Kidney tubule cell (primary cell): Measurements from ENCODE around the gene NMT1.

Experiments
- DNase-seq: peaks from one replicate; pipeline ENCODE4 v3.0.0-alpha.2; 2018; ENCODE audit warnings: low spot score

Gene NMT1

GRCh38 chr17:45060797-45061605, at the start of gene NMT1:
NMT1 (plus strand) TSS chr17:45061317; CDS start chr17:45061330, 13 bp downstream.
- DNase-seq = peak; percentile 100

GRCh38 chr17:45011767-45012166, 49.4 kb upstream of the NMT1 start:
- no peak for DNase-seq

DNA sequence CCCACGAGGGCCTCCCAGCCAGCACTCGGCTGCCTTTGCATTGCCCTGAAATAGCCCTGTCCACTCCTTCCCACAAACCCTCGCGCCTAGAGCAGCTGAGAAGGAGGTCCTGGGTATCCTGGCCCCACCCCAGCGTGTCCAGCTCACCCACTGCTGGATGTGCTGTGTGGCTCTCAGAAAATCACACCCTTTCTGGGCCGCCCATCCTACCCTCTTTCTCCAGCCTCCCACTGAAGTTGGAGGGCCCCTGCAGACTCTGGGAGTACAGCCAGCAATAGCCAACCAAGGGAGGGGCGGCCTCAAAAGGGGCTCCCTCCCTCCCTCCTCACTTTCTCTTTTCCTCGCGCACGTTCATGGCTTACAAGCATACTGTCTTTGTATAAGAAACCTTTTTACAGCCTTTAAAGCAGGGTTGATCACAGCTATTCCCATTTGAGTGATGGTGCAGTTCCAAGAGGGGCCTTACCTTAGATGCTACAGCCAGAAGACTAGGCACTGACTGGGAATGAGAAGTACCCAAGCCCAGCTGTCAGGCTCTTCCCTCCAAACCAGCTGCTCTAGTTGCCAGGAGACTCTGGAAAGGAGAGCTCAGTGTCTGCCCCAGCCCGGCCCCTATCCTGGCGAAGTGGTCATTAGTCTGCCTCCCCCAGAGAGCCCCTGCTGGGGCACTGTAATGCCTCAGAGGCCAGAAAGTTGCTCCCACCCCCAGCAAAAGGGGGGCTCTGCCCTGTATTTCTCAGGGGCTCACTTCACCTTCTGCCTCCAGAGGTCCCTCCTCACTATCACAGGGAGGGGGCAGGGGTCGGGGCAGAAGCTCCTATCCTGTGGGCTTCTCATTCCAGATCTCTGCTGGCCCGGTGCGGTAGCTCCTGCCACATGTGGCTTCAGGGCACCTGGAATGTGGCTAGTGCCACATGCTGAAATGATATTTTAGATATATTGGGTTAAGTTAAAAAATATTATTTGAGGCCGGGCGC, 47.8 kb upstream of the NMT1 start:
- no peak for DNase-seq

GRCh38 chr17:45016237-45016636, 44.9 kb upstream of the NMT1 start:
- DNase-seq = no peak

DNA sequence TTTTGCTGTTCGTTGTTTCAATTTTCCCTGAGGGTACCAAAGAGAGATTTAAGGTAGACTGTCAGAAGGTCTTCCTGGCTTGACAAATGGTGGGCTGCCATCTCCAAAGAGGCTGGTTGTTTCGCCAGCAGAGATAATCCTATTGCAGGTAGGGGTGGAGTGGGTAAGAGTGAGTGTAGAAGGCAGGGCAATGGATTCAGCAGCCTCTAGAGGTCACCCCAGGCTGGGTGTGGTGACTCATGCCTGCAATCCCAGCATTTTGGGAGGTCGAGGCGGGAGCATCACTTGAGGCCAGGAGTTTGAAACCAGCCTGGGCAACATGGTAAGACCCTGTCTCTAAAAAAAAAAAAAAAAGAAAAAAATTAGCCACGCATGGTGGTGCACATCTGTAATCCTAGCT, 44.3 kb upstream of the NMT1 start:
- DNase-seq = peak; percentile 23

DNA sequence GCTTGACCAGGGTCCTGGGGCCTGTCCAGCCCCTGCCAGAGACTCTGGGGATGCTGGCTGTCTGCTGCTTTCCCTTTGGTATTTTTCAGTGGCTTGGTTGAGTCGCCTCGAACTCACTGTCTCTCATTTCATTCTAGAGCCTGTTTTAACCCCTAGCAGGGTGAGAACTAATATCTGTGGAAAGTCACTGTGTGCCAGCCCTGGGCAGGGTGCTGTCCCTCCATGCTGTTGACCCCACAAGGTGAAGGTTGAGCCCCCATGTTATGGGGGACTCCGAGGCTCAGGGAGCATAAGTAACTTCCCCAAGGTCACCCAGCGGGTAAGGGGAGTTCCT, 42.6 kb upstream of the NMT1 start:
- DNase-seq = no peak

GRCh38 chr17:45018848-45019711, 42.0 kb upstream of the NMT1 start:
- peak; percentile 38 for DNase-seq

DNA sequence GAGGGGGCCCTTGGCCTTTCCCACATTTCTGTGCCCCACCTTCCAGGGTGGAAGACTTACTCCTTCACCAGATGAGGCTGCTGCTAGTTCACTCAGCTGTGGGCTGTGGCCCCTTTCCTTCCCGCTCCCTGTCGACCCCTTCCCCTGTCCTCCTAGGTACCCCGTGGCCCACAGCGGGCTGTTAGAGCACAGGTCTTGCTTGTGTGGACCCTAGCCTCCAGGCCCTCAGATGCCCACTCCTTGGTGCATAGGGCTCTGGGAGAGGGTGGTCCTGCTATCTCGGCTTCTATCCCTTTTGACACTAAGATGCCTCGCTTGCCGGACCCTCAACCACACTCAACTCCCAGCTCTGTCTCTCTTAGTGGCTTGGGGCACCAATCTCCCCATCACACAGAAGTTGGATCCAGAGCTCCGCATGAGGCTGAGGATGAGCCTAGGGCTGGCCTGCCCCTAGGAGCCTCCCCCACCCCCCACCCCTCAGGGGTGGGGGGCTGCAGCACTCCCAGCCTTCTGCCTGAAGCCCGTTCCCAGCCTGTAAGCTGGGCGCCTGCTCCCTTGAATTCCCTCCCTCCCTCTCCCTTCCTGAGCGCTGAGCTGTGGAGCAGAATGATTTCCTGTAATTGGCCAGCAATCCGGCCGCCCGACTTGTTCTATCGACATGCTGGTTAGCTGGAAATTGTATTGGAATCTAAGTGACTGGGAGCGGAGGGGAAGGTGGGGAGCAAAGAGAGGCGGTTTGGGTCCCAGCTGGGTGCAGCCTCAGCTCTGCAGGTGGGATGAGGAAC, 40.6 kb upstream of the NMT1 start:
- DNase-seq = peak; percentile 51

GRCh38 chr17:45021607-45022287, 39.4 kb upstream of the NMT1 start:
- peak; percentile 68 for DNase-seq

GRCh38 chr17:45022288-45022648, 38.8 kb upstream of the NMT1 start:
- DNase-seq = no peak

DNA sequence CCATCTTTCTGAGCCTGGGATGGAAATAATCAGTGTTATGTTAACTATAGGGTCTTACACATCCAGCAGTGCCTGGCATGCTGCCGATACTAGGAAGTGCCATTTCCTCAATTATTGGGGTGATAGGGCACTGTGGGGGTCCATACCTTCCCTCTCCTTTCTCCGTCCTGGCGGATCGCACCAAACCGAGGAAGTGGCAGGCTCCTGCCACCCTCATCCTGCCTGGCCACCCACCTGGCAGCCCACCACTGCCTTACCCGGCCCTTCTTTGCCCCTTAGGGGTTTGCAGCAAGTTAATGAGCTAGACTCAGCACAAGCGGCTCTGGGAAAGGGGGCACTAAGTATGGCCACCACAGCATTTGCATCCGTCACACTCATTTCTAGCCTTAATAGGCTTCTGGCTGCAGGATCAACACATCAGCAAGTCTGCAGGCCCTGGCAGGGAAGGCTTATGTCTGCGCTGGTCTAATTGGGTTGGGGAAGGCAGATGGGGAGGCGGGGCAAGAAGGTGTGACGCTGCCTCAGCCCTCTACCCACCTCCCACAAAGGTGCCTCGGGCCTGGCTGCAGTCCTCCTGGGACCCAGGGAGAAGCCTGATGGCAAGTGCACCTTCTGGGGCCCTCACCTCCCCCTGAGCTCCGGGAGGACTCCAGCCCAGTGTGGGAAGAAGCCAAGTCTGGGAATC, 38.3 kb upstream of the NMT1 start:
- DNase-seq = no peak

- no peak for DNase-seq
Observed at GRCh38 chr17:45029096-45029495, 32.0 kb upstream of the NMT1 start.

- no peak for DNase-seq
Observed at GRCh38 chr17:45029758-45030423, 31.2 kb upstream of the NMT1 start.

DNA sequence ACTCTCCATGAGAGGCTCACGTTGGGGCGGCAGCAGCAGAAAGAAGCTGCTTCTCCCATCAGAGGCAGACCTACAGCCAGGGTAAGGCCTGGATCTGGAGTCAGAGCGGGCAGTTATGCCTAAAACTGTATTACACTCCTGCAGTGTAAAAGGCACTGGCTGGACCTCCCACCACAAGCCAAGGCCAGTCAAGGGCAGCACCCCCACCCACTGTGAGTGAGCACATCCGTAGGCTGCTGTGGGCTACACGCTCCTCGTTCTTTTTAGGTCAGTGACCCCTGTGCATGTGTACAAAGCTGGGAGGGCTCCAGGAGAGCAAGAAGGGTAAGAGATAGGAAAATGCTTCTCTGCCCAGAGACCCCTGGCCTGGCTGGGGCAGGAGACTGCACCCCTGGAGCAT, 30.4 kb upstream of the NMT1 start:
- no peak for DNase-seq

GRCh38 chr17:45031231-45032173, 29.6 kb upstream of the NMT1 start:
- no peak for DNase-seq

DNA sequence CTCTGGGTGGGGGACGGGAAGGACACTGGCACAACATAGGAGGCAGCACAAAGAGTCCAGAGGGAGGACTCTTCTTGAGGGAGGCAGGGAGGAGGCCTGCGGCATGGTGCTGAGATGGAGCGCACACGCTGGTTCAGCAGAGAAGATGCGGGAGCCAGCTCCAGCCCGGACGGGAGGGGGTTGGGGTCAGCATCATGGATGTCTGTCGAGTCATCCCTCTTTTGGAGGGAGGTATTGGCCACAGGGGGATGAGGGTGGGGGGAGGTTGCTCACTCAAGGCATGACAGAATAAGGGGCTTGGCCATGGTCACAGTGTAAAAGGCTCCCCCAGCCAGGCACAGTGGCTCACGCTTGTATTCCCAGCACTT, 29.0 kb upstream of the NMT1 start:
- DNase-seq = no peak

DNA sequence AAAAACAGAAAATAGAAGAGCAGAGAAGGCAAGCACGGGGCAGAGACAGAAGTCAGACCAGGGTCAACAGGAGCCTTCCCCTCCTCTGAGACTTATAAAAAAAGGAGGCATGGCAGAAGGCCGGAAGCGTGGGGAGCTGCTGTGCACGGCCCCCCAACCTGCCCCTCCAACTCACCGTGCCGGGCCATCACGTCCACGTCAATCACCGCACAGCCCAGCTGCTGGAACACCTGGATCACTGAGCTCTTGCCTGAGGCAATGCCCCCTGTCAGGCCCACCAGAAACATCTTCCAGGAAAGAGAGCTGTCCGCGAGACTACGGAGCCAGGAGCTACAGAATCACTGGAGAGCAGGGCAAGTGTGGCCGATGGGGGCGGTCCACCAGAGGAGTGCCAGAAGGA, 26.5 kb upstream of the NMT1 start:
- DNase-seq = no peak

DNA sequence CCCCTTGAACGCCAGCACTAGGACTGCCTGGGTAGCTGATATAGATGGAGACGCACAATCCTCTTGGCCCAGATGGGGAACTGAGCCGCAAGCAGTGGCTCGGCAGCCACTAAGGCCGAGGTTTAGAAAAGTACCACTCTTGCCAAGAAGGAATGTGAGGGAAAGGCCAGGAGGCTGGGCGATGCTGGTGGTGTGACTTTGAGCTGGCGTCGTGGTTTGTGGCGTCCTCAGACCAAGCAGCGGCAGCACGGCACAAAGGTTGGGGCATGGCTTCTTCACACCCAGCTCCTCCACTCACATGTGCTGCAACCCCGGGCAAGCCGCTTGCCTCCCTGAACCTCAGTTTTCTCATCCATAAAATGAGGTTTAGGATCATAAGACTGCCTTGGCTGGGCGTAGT, 25.3 kb upstream of the NMT1 start:
- DNase-seq = no peak

- DNase-seq = no peak
Observed at GRCh38 chr17:45036691-45037090, 24.4 kb upstream of the NMT1 start.
